ENCODE data around the gene GIMAP5. TPM values are rescaled to one million over a fixed set of nuclear protein-coding genes. Genes with fewer than 3 reads are reported as not detected.

GIMAP5 gene
- total RNA-seq = 0.44 and 0.85 TPM in 2 replicates
- polyA plus RNA-seq = 14.9 and 18.9 TPM in 2 replicates
- polyA plus RNA-seq (2011; cell fraction: cytosol; rRNA removed) = 11.6 and 12.5 TPM in 2 replicates
- polyA plus RNA-seq (2011; cell fraction: nucleus; rRNA removed) = 11.5 and 16.9 TPM in 2 replicates
- polyA plus RNA-seq (2012) = 1.8 TPM in 2 replicates
- 17.7 and 23.6 TPM in 2 replicates for polyA minus RNA-seq
- not detected for polyA minus RNA-seq (2011; cell fraction: cytosol; rRNA and poly(A)+ RNA removed)
- polyA minus RNA-seq (2011; cell fraction: nucleus; rRNA and poly(A)+ RNA removed) = 13.4 and 14.2 TPM in 2 replicates
- Bru-seq, nascent RNA = percentile 50 among the genes with signal in this experiment
- BruChase-seq, experiment 1, labeled RNA remaining after a 6-hour chase = percentile 33 among the genes with signal in this experiment
- percentile 9 among the genes with signal in this experiment for BruChase-seq, experiment 2, labeled RNA remaining after a 2-hour chase
- long read RNA-seq, transcript GIMAP5-201 (3 exons, 2,291 nt) = major isoform, 9 of 16 reads
- long read RNA-seq, partial matches to known transcripts = 0 of 16 reads
- long read RNA-seq, other reads (novel, unspliced or antisense) = 7 of 16 reads

DNA sequence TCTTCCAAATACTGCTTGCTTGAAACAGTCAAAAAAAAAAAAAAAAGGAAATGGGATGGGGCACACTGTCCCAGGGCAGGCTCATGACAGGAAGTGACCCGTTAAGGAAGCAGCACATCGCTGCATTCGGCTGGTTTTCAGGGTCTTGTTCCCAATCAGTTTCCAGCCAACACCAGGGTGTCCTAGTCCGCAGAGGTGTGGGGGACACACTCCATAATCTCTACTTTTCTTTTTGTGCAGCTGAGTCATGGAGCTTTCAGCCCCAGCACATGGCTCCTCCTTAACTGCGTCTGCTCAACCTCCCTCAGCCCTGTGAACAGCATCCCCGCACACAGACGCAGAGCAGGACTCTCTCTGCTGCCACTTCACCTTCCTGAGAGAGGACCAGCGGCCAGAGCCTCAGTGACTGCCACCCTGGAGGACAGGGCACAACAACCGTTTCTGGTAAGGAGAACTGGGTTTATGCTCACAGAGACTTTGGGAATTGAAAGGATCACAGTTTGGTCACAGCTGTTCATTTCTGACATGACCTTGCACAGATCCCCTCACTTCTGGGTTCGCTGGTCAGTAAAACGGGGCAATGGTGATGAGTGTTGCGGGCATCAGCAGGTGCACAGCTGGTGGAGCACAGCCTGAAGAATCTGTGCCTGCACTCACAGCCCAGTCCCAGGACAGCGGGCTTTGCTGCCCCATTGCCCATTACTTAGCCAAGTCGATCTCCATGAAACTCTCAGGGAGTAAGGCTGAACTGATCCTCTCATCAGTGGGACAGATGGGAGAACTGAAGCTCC lies at the start of gene GIMAP5:
Gene GIMAP5 (plus strand): TSS at position 154 of the 791 bp plus-strand sequence. CDS start 3,467 bp downstream, outside the sequence.
- Histone ChIP-seq H3K9me1 (replicated peaks; ENCODE audit: control insufficient read depth, extremely low read depth, insufficient read depth, low read length) (no peaks in the 10 kb centered on the region), H3K36me3 (ENCODE audit: control insufficient read depth in 2 of 2, extremely low read depth in 1 of 2, insufficient read depth in 2 of 2, low read length in 2 of 2) (peaks cover 0 to 8% of the 10 kb centered on the region in 2 experiments), H3K4me2 (ENCODE audit: insufficient read depth, low read length) (peak within 1 kb of the TSS; percentile 50), H3K9me3 (replicated peaks; ENCODE audit: control insufficient read depth, insufficient read depth, low read length) (no peaks in the 10 kb centered on the region), H3K4me1 (ENCODE audit: control insufficient read depth, extremely low read depth, insufficient read depth, low read length) (peaks cover 27% of the 10 kb centered on the region), H3K4me3 (replicated peaks in 1 of 3; ENCODE audit: insufficient read depth in 1 of 3, low read depth in 1 of 3, low read length in 3 of 3) (peak within 1 kb of the TSS in 2 of 3 experiments; percentile 32 to 46), H2AFZ (ENCODE audit: low read depth, low read length) (peak within 1 kb of the TSS; percentile 83), H3K9ac (replicated peaks; ENCODE audit: extremely low read depth, insufficient read depth, low read length) (no peak within 1 kb of the TSS), H3K27ac (ENCODE audit: insufficient read depth, low read depth, low read length) (no peak within 1 kb of the TSS), H3K27me3 (ENCODE audit: control insufficient read depth in 2 of 2, insufficient read depth in 2 of 2, low read length in 2 of 2) (no peaks in the 10 kb centered on the region), H3K79me2 (ENCODE audit: control insufficient read depth, insufficient read depth, low read length) (no peaks in the 10 kb centered on the region), H4K20me1 (replicated peaks; ENCODE audit: control insufficient read depth, extremely low read depth, insufficient read depth, low read length) (no peaks in the 10 kb centered on the region)
- BruUV-seq (replicated peaks) = TSS peak; percentile 42
- dilution Hi-C loops (cut with MboI; ENCODE audit: extremely low pct_ligation_motif_present, low sequenced_read_pairs) = no loop called here
- intact Hi-C loops (cut with micrococcal nuclease) = loop anchor here (1.0 to 5.0 kb wide), 4 partner anchors 105 to 289 kb away; partner anchors contain the start of gene GIMAP6
- ChIA-PET POLR2A (no interaction called here), CTCF (interaction anchor here (1.1 to 2.2 kb wide), 3 partner anchors 12 to 289 kb away, joined by 3 to 16 read pairs (median 5); no protein-coding TSS in a partner anchor)
- TF ChIP-seq POLR2A (IDR thresholded peaks at IDR 0.05; ENCODE audit: low read depth, low read length) (no peak), POLR2AphosphoS5 (IDR thresholded peaks at IDR 0.05; ENCODE audit: insufficient read depth, low read depth, low read length) (no peak), MYC (IDR thresholded peaks at IDR 0.05; ENCODE audit: low read depth, low read length) (no peak), JUN (IDR thresholded peaks at IDR 0.05; ENCODE audit: borderline replicate concordance, insufficient read depth, insufficient read length, low read depth) (no peak), FOS (IDR thresholded peaks at IDR 0.05; ENCODE audit: borderline replicate concordance, insufficient read depth, low read length) (no peak), GATA2 (IDR thresholded peaks at IDR 0.05; ENCODE audit: insufficient read depth, insufficient read length, low read depth, low read length) (no peak), EZH2 (IDR thresholded peaks at IDR 0.05; ENCODE audit: borderline replicate concordance, low read depth, low read length, severe bottlenecking) (no peak)
- TF ChIP-seq, protein P1, sequence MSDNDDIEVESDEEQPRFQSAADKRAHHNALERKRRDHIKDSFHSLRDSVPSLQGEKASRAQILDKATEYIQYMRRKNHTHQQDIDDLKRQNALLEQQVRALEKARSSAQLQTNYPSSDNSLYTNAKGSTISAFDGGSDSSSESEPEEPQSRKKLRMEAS (IDR thresholded peaks at IDR 0.05; ENCODE audit: insufficient read depth, insufficient read length) = no peak
- TF ChIP-seq, protein P2, sequence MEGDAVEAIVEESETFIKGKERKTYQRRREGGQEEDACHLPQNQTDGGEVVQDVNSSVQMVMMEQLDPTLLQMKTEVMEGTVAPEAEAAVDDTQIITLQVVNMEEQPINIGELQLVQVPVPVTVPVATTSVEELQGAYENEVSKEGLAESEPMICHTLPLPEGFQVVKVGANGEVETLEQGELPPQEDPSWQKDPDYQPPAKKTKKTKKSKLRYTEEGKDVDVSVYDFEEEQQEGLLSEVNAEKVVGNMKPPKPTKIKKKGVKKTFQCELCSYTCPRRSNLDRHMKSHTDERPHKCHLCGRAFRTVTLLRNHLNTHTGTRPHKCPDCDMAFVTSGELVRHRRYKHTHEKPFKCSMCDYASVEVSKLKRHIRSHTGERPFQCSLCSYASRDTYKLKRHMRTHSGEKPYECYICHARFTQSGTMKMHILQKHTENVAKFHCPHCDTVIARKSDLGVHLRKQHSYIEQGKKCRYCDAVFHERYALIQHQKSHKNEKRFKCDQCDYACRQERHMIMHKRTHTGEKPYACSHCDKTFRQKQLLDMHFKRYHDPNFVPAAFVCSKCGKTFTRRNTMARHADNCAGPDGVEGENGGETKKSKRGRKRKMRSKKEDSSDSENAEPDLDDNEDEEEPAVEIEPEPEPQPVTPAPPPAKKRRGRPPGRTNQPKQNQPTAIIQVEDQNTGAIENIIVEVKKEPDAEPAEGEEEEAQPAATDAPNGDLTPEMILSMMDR (IDR thresholded peaks at IDR 0.05; ENCODE audit: extremely low read depth in 1 of 2, insufficient read depth in 1 of 2, low read depth in 1 of 2, low read length in 2 of 2) = no peak
- FAIRE-seq (peak; percentile 52), DNase-seq (ENCODE audit: low read depth, low spot score) (peak; percentile 48)

Measured in endothelial cell of umbilical vein (primary cell).